Panc1 (cell line): ENCODE results near the gene MPPED2. TPM values are rescaled to one million over a fixed set of nuclear protein-coding genes. Genes with fewer than 3 reads are reported as not detected.

ENCODE experiments used
- ATAC-seq: fragments of 200-7000 bp; cut with Tn5 transposase; 2 replicates; pipeline ENCODE4 v1.9.1; 2020; ENCODE audit warnings: mild to moderate bottlenecking, moderate library complexity
- BruUV-seq: library from RNA; stranded (reverse); fragments of 400-500 nt; replicated peaks from 2 replicates; lab custom pipeline; 2021; lab: Mats Ljungman, UMichigan
- CTCF ChIA-PET: fragments of 300-600 bp; sonication (Branson Sonifier 250); formaldehyde crosslinking; loops from one replicate; lab custom pipeline; 2022; ENCODE audit warnings: antibody characterized with exemption; lab: Charles Lee
- POLR2A ChIA-PET: fragments of 300-600 bp; sonication (Branson Sonifier 250); formaldehyde crosslinking; loops from one replicate; lab custom pipeline; 2022; ENCODE audit warnings: antibody characterized with exemption; lab: Charles Lee
- DNase-seq: peaks from one replicate; pipeline ENCODE4 v3.0.0-alpha.2; 2010; ENCODE audit warnings: low read depth, low spot score
- H3K27ac ChIP-seq: 2 replicates; pipeline ENCODE4 v1.5.1; 2011; ENCODE audit warnings: mild to moderate bottlenecking, low read length, inconsistent platforms
- H3K27me3 ChIP-seq: fragments of 200-500 bp; sonication (Bioruptor generic); 2 replicates; pipeline ENCODE4 v1.6.0; 2014; ENCODE audit warnings: low read length, inconsistent platforms; ENCODE audit not compliant: control insufficient read depth, insufficient read depth
- H3K36me3 ChIP-seq: fragments of 200-500 bp; sonication (Bioruptor generic); 2 replicates; pipeline ENCODE4 v1.5.1; 2014; ENCODE audit warnings: inconsistent platforms, mild to moderate bottlenecking, low read length, moderate library complexity; ENCODE audit not compliant: control insufficient read depth, insufficient read depth
- H3K4me1 ChIP-seq: 2 replicates; pipeline ENCODE4 v1.5.1; 2011; ENCODE audit warnings: inconsistent platforms, mild to moderate bottlenecking, low read length, moderate library complexity; ENCODE audit not compliant: control insufficient read depth, insufficient read depth
- H3K4me3 ChIP-seq, 2 experiments: 2 replicates each; pipeline ENCODE4 v1.5.1; 2011 to 2012; ENCODE audit warnings: low read depth in 2 of 2, low read length in 2 of 2, mild to moderate bottlenecking in 2 of 2, inconsistent platforms in 1 of 2, moderate library complexity in 1 of 2
- H3K9me3 ChIP-seq: fragments of 200-500 bp; sonication (Bioruptor generic); 2 replicates; pipeline ENCODE4 v1.5.1; 2014; ENCODE audit warnings: low read depth, mild to moderate bottlenecking, inconsistent platforms, low read length, moderate library complexity; ENCODE audit not compliant: control insufficient read depth, insufficient read depth
- CTCF ChIP-seq: fragments of 450-650 bp; IDR thresholded peaks from 2 replicates; pipeline ENCODE4 v1.5.1; 2017; ENCODE audit warnings: mild to moderate bottlenecking
- POLR2AphosphoS5 ChIP-seq: IDR thresholded peaks from 2 replicates; pipeline ENCODE4 v1.6.1; 2012; ENCODE audit warnings: mild to moderate bottlenecking, low read depth, low read length, moderate library complexity
- REST ChIP-seq, 2 experiments: IDR thresholded peaks; 2 replicates each; pipeline ENCODE4 v1.6.1; 2011 to 2012; ENCODE audit warnings: low read depth in 2 of 2, control low read depth in 1 of 2, low read length in 1 of 2, mild to moderate bottlenecking in 1 of 2, moderate library complexity in 1 of 2; ENCODE audit not compliant: insufficient read depth in 1 of 2
- SIN3A ChIP-seq: IDR thresholded peaks from 2 replicates; pipeline ENCODE4 v1.6.1; 2012; ENCODE audit warnings: low read depth, mild to moderate bottlenecking, low read length, moderate library complexity, borderline replicate concordance; ENCODE audit not compliant: insufficient read depth
- TCF7L2 ChIP-seq: IDR thresholded peaks from 2 replicates; pipeline ENCODE4 v1.6.1; 2011; ENCODE audit warnings: mild to moderate bottlenecking, low read depth, low read length, inconsistent platforms
- in situ Hi-C: cut with HindIII; loops from 2 replicates; pipeline ENCODE4 v1.10.0; 2016; ENCODE audit warnings: low sequenced_read_pairs, low pct_unique_long_range_greater_than_20kb
- intact Hi-C: fragments of 100-400 bp; cut with micrococcal nuclease; formaldehyde crosslinking; loops from one replicate; pipeline ENCODE4 v1.10.0; 2022; ENCODE audit not compliant: unreplicated experiment
- total RNA-seq: library from RNA; stranded (reverse); gene quantifications from one replicate; pipeline ENCODE4 v1.2.1, GENCODE V29; 2021; ENCODE audit not compliant: unreplicated experiment

The MPPED2 gene
- total RNA-seq, 1 experiment from 2014 or later: not detected

DNA sequence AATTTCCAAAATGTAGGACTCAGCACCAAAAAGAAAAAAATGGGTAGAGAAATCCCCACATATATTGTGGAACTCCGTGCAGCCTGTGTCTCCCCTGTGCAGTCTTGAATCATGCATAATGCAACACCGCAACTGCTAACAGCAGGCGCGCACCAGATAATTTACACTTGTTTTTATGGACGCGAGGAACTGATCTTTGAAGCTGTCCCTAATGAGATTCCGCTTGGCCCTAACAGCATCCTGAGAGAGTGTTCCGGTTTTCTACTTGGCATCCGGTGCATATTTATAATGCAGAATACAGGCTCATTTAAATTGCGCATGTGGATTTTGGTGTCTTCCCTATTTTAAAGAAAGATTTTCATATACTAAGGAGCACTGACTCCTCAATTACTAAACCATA lies 21.1 kb downstream of the MPPED2 start:
- ChIA-PET CTCF (no interaction called here), POLR2A (no interaction called here)
- ATAC-seq (no peak), DNase-seq (no peak)
- in situ Hi-C loops: no loop called here
- H3K27ac ChIP-seq: no peak overlapping the region
- H3K9me3 ChIP-seq: no peaks in the 10 kb centered on the region
- no peak for TF ChIP-seq TCF7L2
- TF ChIP-seq SIN3A: no peak
- no peak for TF ChIP-seq CTCF
- TF ChIP-seq POLR2AphosphoS5: no peak
- no peak for TF ChIP-seq REST (IDR thresholded peaks at IDR 0.05; ENCODE audit: insufficient read depth in 1 of 2, low read depth in 2 of 2, low read length in 1 of 2)
- no peaks in the 10 kb centered on the region; the same call in 1 of the 2 replicates for H3K27me3 ChIP-seq
- no peak overlapping the region for H3K4me3 ChIP-seq
- intact Hi-C loops: no loop called here
- BruUV-seq: no TSS peak
- no peaks in the 10 kb centered on the region for H3K4me1 ChIP-seq
- no peaks in the 10 kb centered on the region for H3K36me3 ChIP-seq

DNA sequence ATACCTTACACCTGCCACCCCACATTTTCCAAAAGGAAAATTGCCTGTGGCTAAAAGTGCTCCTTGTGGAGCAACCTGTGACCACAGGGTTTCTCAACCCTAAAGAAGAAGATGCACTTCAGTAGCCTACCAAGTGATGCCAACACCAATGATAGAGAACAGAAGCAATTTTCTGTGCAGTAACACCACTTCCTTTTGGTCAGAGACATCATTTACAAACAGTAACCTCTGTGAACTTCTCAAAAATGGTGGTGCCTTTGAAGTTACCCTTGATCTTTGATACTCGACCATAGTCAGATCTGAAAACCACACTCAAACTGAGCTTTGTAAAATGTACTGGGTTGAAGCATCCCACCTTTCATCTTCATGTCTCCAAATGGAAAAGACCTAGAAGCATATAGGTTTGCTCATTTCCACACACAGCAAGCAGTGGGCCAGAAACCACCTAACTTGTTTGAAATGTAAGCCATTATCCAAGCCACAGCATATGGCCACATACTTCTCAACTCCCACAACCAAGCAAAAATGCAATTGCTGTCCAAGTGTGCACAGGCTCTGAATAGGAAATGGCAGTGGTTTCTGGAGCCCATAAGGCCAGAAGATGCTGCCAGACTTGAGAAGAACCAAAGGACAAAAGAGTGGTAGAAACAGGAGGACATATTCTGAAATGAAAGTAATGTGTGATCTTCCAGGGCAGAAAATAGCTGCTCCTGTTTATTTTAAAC lies 24.3 kb downstream of the MPPED2 start:
- no peak for DNase-seq
- Histone ChIP-seq H3K36me3 (no peaks in the 10 kb centered on the region), H3K27ac (no peak overlapping the region), H3K4me3 (no peak overlapping the region), H3K4me1 (no peaks in the 10 kb centered on the region), H3K27me3 (no peaks in the 10 kb centered on the region; the same call in 1 of the 2 replicates), H3K9me3 (no peaks in the 10 kb centered on the region)
- POLR2A ChIA-PET: no interaction called here
- no peak for ATAC-seq
- no TSS peak for BruUV-seq
- CTCF ChIA-PET: no interaction called here
- in situ Hi-C loops (no loop called here), intact Hi-C loops (no loop called here)
- no peak for TF ChIP-seq CTCF
- no peak for TF ChIP-seq TCF7L2
- TF ChIP-seq SIN3A: no peak
- no peak for TF ChIP-seq REST (IDR thresholded peaks at IDR 0.05; ENCODE audit: insufficient read depth in 1 of 2, low read depth in 2 of 2, low read length in 1 of 2)
- TF ChIP-seq POLR2AphosphoS5: no peak
